Measurements from ENCODE around the gene STOML1. TPM values are rescaled to one million over a fixed set of nuclear protein-coding genes. Genes with fewer than 3 reads are reported as not detected.

STOML1 gene
- total RNA-seq, 1 experiment from 2014 or later: 5.4 TPM

DNA sequence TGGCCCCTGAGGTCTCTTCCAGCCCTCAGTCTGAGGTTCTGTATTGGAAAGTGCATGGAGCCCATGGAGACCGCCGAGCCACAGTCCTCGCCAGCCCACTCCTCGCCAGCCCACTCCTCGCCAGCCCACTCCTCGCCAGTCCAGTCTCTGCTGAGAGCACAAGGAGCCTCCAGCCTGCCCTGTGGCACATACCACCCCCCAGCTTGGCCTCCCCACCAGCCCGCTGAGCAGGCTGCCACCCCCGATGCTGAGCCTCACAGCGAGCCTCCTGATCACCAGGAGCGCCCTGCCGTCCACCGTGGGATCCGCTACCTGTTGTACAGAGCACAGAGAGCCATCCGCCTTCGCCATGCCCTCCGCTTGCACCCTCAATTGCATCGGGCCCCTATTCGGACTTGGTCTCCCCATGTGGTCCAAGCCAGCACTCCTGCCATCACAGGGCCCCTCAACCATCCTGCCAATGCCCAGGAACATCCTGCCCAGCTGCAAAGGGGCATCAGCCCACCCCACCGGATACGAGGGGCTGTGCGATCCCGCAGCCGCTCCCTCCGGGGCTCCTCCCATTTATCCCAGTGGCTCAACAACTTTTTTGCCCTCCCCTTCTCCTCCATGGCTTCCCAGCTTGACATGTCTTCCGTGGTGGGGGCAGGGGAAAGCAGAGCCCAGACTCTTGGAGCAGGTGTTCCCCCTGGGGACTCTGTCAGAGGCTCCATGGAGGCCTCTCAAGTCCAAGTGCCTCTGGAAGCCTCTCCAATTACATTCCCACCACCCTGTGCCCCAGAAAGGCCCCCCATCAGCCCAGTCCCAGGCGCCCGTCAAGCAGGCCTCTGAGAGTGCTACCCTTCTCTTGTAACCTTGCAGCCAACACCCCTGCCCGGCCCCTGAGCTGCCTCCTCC is 43.3 kb upstream of the STOML1 start:
- ChIA-PET POLR2A (interaction anchor here (1.5 kb wide), 1 partner anchor 62 kb away, joined by 3 read pairs; no protein-coding TSS in a partner anchor), CTCF (interaction anchor here (1.0 to 9.1 kb wide), 10 partner anchors 10 to 287 kb away, joined by 4 to 290 read pairs (median 12); partner anchors contain the start of genes PML, STOML1 and TBC1D21)
- no peak overlapping the region for H3K4me3 Mint-ChIP-seq
- no peaks in the 10 kb centered on the region for H3K9me3 Mint-ChIP-seq
- peaks cover 32% of the 10 kb centered on the region for H3K4me1 Mint-ChIP-seq
- DNase-seq (ENCODE audit: low spot score) (no peak), ATAC-seq (no peak)
- peaks cover 21% of the 10 kb centered on the region; the same call in 1 of the 2 replicates for H3K36me3 Mint-ChIP-seq
- no peaks in the 10 kb centered on the region for H3K27me3 Mint-ChIP-seq (ENCODE audit: low read depth)
- H3K27ac Mint-ChIP-seq: no peak overlapping the region
- no peak for TF ChIP-seq SMAD4 (CRISPR knock-in tag; IDR thresholded peaks at IDR 0.05)
- no peak for TF ChIP-seq CBFB (CRISPR knock-in tag; IDR thresholded peaks at IDR 0.05; ENCODE audit: low read depth)
- TF ChIP-seq, protein P1, sequence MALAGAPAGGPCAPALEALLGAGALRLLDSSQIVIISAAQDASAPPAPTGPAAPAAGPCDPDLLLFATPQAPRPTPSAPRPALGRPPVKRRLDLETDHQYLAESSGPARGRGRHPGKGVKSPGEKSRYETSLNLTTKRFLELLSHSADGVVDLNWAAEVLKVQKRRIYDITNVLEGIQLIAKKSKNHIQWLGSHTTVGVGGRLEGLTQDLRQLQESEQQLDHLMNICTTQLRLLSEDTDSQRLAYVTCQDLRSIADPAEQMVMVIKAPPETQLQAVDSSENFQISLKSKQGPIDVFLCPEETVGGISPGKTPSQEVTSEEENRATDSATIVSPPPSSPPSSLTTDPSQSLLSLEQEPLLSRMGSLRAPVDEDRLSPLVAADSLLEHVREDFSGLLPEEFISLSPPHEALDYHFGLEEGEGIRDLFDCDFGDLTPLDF (CRISPR knock-in tag; IDR thresholded peaks at IDR 0.05): no peak
- TF ChIP-seq ZNF121 (CRISPR knock-in tag; IDR thresholded peaks at IDR 0.05): no peak
- no peak for TF ChIP-seq TCF7 (CRISPR knock-in tag; IDR thresholded peaks at IDR 0.05; ENCODE audit: low read depth)
- TF ChIP-seq, protein P2, sequence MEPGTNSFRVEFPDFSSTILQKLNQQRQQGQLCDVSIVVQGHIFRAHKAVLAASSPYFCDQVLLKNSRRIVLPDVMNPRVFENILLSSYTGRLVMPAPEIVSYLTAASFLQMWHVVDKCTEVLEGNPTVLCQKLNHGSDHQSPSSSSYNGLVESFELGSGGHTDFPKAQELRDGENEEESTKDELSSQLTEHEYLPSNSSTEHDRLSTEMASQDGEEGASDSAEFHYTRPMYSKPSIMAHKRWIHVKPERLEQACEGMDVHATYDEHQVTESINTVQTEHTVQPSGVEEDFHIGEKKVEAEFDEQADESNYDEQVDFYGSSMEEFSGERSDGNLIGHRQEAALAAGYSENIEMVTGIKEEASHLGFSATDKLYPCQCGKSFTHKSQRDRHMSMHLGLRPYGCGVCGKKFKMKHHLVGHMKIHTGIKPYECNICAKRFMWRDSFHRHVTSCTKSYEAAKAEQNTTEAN (CRISPR knock-in tag; IDR thresholded peaks at IDR 0.05): no peak
- TF ChIP-seq FOXK1 (CRISPR knock-in tag; IDR thresholded peaks at IDR 0.05): no peak
- TF ChIP-seq, protein P3, sequence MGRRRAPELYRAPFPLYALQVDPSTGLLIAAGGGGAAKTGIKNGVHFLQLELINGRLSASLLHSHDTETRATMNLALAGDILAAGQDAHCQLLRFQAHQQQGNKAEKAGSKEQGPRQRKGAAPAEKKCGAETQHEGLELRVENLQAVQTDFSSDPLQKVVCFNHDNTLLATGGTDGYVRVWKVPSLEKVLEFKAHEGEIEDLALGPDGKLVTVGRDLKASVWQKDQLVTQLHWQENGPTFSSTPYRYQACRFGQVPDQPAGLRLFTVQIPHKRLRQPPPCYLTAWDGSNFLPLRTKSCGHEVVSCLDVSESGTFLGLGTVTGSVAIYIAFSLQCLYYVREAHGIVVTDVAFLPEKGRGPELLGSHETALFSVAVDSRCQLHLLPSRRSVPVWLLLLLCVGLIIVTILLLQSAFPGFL (CRISPR knock-in tag; IDR thresholded peaks at IDR 0.05; ENCODE audit: borderline replicate concordance): no peak
- no peak for TF ChIP-seq OVOL2 (CRISPR knock-in tag; IDR thresholded peaks at IDR 0.05; ENCODE audit: borderline replicate concordance)
- TF ChIP-seq ZNF317 (CRISPR knock-in tag; IDR thresholded peaks at IDR 0.05; ENCODE audit: borderline replicate concordance, low read depth): no peak

DNA sequence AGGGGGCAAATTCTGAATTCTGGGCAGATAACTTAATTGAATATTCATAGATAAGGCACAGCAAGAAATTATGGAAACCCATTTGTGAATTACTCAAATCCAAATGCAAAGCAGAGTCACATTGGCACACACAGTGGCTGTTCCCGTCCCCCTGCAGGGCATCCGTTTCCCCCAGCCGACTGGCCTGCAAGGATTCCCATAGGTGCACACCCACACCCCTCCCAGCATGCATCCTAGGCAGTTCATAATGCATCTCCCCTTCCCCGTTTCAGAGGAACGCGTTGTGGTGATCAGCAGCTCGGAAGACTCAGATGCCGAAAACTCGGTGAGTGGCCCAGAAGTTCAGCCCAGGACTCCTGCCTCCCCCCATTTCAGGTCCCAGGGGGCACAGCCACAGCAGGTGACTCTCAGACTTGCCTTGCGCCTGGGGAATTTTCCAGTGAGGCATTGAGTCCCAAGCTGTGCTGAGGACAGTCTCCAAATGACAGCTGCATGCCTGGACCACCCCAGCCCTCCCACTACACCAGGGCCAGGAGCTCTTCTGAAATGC is 42.2 kb upstream of the STOML1 start:
- Mint-ChIP-seq H3K27ac (no peak overlapping the region), H3K4me1 (peaks cover 23% of the 10 kb centered on the region), H3K4me3 (no peak overlapping the region), H3K9me3 (no peaks in the 10 kb centered on the region), H3K36me3 (peaks cover 21% of the 10 kb centered on the region; the same call in 1 of the 2 replicates), H3K27me3 (ENCODE audit: low read depth) (no peaks in the 10 kb centered on the region)
- CTCF ChIA-PET: interaction anchor here (1.0 to 9.1 kb wide), 2 partner anchors 14 to 61 kb away, joined by 4 to 290 read pairs; no protein-coding TSS in a partner anchor
- TF ChIP-seq, protein P4, sequence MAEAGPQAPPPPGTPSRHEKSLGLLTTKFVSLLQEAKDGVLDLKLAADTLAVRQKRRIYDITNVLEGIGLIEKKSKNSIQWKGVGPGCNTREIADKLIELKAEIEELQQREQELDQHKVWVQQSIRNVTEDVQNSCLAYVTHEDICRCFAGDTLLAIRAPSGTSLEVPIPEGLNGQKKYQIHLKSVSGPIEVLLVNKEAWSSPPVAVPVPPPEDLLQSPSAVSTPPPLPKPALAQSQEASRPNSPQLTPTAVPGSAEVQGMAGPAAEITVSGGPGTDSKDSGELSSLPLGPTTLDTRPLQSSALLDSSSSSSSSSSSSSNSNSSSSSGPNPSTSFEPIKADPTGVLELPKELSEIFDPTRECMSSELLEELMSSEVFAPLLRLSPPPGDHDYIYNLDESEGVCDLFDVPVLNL (CRISPR knock-in tag; IDR thresholded peaks at IDR 0.05; ENCODE audit: borderline replicate concordance, low read depth): no peak
- TF ChIP-seq ZNF263 (CRISPR knock-in tag; IDR thresholded peaks at IDR 0.05; ENCODE audit: low read depth): no peak
- no peak for TF ChIP-seq ATF1 (CRISPR knock-in tag; IDR thresholded peaks at IDR 0.05)
- no peak for TF ChIP-seq OVOL2 (CRISPR knock-in tag; IDR thresholded peaks at IDR 0.05; ENCODE audit: borderline replicate concordance)
- TF ChIP-seq, protein P5, sequence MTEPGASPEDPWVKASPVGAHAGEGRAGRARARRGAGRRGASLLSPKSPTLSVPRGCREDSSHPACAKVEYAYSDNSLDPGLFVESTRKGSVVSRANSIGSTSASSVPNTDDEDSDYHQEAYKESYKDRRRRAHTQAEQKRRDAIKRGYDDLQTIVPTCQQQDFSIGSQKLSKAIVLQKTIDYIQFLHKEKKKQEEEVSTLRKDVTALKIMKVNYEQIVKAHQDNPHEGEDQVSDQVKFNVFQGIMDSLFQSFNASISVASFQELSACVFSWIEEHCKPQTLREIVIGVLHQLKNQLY (CRISPR knock-in tag; IDR thresholded peaks at IDR 0.05): no peak
- TF ChIP-seq SP1 (CRISPR knock-in tag; conservative IDR thresholded peaks at IDR 0.05): no peak
- no peak for TF ChIP-seq NR1H2 (CRISPR knock-in tag; IDR thresholded peaks at IDR 0.05)
- TF ChIP-seq ZNF232 (CRISPR knock-in tag; IDR thresholded peaks at IDR 0.05): no peak
- no peak for TF ChIP-seq NFE2L1 (CRISPR knock-in tag; IDR thresholded peaks at IDR 0.05)
- no peak for TF ChIP-seq MYBL2 (CRISPR knock-in tag; IDR thresholded peaks at IDR 0.05)
- TF ChIP-seq SMAD4 (CRISPR knock-in tag; IDR thresholded peaks at IDR 0.05): no peak
- TF ChIP-seq ZNF138 (CRISPR knock-in tag; conservative IDR thresholded peaks at IDR 0.05): no peak
- DNase-seq (ENCODE audit: low spot score) (no peak), ATAC-seq (no peak)
- POLR2A ChIA-PET: no interaction called here

Data from WTC11 (cell line).